Measurements from ENCODE around the gene TBCEL.

- TF ChIP-seq CTCF (conservative IDR thresholded peaks at IDR 0.05 in 1 of 2, IDR thresholded peaks at IDR 0.05 in 1 of 2; ENCODE audit: low read depth in 1 of 2, low read length in 2 of 2) (no peak), EZH2 (IDR thresholded peaks at IDR 0.05; ENCODE audit: low read length, missing control alignments) (no peak)
Observed at GRCh38 chr11:121138259-121138658, 114.4 kb downstream of the TBCEL start.
